GM12891 (cell line): ENCODE data around the gene SBNO1.

Experiments
- POLR2A ChIP-seq: IDR thresholded peaks from 2 replicates; pipeline ENCODE4 v1.6.1; 2011; ENCODE audit warnings: low read depth, low read length, control low read depth
- POLR2AphosphoS5 ChIP-seq: IDR thresholded peaks from 2 replicates; pipeline ENCODE4 v1.6.1; 2011; ENCODE audit warnings: low read depth, low read length, control low read depth
- TAF1 ChIP-seq: IDR thresholded peaks from 2 replicates; pipeline ENCODE4 v1.6.1; 2011; ENCODE audit warnings: low read depth, low read length, control low read depth

GRCh38 chr12:123379391-123379790 is 14.7 kb upstream of the SBNO1 start:
- TF ChIP-seq POLR2A (no peak), TAF1 (no peak), POLR2AphosphoS5 (no peak)
